ENCODE data around the gene PEDS1. TPM values are rescaled to one million over a fixed set of nuclear protein-coding genes. Genes with fewer than 3 reads are reported as not detected.

Gene PEDS1
- total RNA-seq, 2 experiments from 2014 or later: 16.0 to 17.3 TPM

DNA sequence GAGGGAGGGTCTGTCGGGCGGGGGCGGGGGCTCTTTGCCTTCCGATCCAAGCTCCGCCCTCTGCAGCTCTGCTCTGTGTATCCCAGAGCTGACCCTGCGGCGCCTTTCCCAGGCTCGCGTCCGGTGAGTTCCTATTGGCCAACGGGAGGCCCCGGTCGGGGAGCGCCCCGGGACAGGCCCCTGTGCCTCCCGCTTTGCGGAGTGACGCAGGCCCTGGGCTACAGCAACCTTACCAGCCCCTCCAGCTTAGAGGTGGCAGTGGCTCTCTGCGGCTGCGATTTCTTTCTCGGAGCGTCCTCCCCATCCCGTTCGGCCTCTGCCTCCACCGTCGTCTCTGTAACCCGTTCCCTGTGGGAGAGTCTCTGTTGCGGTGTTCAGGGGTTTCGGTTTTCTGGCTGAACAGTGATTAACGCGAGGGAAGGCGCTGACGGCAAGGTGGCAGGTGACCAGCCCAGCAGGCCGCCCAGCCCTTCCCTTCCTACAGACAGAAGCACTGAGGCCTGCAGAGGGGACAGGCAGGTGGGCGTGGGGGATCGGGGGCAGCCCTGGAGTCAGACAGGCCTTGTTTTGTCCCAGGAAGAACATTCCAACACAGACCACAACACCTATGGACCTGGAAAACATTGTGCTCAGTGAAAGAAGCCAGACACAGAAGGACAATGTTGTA lies 19.0 kb upstream of the PEDS1 start:
- Mint-ChIP-seq H3K4me3 (no peak overlapping the region), H3K9me3 (no peaks in the 10 kb centered on the region), H3K4me1 (ENCODE audit: low read depth) (peaks cover 2% of the 10 kb centered on the region), H3K36me3 (ENCODE audit: low read depth) (no peaks in the 10 kb centered on the region), H3K27me3 (peaks cover 15% of the 10 kb centered on the region), H3K27ac (no peak overlapping the region)
- CTCF ChIA-PET: interaction anchor here (1.4 to 8.1 kb wide), 2 partner anchors 53 to 73 kb away, joined by 3 to 203 read pairs; no protein-coding TSS in a partner anchor
- DNase-seq (peak; percentile 33), ATAC-seq (peak; percentile 57)
- POLR2A ChIA-PET: interaction anchor here (1.1 kb wide), 1 partner anchor 20 kb away, joined by 4 read pairs; no protein-coding TSS in a partner anchor
- TF ChIP-seq, protein P1, sequence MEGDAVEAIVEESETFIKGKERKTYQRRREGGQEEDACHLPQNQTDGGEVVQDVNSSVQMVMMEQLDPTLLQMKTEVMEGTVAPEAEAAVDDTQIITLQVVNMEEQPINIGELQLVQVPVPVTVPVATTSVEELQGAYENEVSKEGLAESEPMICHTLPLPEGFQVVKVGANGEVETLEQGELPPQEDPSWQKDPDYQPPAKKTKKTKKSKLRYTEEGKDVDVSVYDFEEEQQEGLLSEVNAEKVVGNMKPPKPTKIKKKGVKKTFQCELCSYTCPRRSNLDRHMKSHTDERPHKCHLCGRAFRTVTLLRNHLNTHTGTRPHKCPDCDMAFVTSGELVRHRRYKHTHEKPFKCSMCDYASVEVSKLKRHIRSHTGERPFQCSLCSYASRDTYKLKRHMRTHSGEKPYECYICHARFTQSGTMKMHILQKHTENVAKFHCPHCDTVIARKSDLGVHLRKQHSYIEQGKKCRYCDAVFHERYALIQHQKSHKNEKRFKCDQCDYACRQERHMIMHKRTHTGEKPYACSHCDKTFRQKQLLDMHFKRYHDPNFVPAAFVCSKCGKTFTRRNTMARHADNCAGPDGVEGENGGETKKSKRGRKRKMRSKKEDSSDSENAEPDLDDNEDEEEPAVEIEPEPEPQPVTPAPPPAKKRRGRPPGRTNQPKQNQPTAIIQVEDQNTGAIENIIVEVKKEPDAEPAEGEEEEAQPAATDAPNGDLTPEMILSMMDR (IDR thresholded peaks at IDR 0.05): no peak
- intact Hi-C loops (cut with micrococcal nuclease): no loop called here

DNA sequence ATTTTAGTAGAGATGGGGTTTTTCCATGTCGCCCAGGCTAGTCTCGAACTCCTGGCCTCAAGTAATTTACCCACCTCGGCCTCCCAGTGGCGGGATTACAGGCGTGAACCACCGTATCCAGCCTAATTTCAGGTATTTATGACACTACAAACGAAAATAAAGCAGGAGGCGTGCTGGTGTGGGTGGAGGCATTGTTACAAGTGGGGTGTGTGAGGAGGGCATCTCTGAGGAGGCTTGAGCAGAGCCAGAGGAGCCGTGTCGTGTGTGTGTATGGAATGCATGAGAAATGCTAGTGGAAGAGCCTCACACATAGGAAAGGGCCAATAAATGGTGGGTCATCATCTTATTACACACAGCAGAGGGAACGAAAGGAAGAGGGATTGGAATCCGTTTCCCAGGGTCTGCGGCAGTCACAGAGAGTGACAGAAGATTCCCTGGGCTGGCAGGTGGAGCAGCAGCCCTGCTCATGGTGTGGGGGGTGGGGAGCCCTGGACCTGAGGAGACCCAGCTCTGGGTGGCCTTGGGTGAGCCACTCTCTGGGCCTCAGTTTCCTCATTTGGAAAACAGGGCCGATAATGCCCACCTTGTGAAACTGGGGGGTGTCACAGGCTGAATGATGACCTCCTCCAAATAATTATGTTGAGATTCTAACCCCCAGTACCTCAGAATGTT lies 17.2 kb upstream of the PEDS1 start:
- H3K4me1 Mint-ChIP-seq (ENCODE audit: low read depth): peaks cover 10% of the 10 kb centered on the region
- TF ChIP-seq, protein P1 (IDR thresholded peaks at IDR 0.05): no peak
- ChIA-PET CTCF (interaction anchor here (1.0 to 8.1 kb wide), 13 partner anchors 10 to 294 kb away, joined by 3 to 203 read pairs (median 8); no protein-coding TSS in a partner anchor), POLR2A (interaction anchor here (0.7 kb wide), 1 partner anchor 9 kb away, joined by 3 read pairs; no protein-coding TSS in a partner anchor)
- H3K27me3 Mint-ChIP-seq: peaks cover 15% of the 10 kb centered on the region
- intact Hi-C loops (cut with micrococcal nuclease): no loop called here
- no peaks in the 10 kb centered on the region for H3K9me3 Mint-ChIP-seq
- H3K36me3 Mint-ChIP-seq (ENCODE audit: low read depth): no peaks in the 10 kb centered on the region
- H3K27ac Mint-ChIP-seq: no peak overlapping the region
- DNase-seq (no peak), ATAC-seq (no peak)
- no peak overlapping the region for H3K4me3 Mint-ChIP-seq

DNA sequence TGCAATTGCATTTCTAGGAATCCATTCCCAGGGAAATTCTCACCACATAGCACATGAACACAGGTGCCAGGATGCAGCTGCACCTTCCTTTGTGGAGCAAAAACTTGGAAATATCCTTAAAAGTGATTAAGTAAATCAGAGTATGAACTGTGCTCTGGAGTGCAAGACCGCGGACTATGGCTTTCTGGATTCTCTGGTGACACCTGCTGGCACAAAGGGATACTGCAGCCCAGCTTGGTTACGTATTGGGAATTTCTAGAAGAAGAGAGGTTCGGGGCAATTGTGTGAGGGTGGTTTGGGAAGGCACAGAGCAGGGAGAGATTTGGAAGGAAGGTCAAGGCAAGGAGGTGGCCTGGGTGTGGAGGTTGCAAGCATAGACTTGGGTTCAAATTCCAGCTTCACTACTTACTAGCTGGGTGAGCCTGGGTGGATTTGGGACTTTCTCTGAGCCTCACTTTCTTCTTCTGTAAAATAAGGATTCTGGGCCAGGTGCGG lies 15.9 kb upstream of the PEDS1 start:
- Mint-ChIP-seq H3K27me3 (peaks cover 15% of the 10 kb centered on the region), H3K4me1 (ENCODE audit: low read depth) (peaks cover 12% of the 10 kb centered on the region), H3K27ac (no peak overlapping the region), H3K36me3 (ENCODE audit: low read depth) (no peaks in the 10 kb centered on the region), H3K9me3 (no peaks in the 10 kb centered on the region), H3K4me3 (no peak overlapping the region)
- peak; percentile 73 for ATAC-seq
- peak; percentile 92 for DNase-seq
- TF ChIP-seq, protein P1 (IDR thresholded peaks at IDR 0.05): peak; percentile 98
- CTCF ChIA-PET: interaction anchor here (0.7 to 8.1 kb wide), 40 partner anchors 8 to 380 kb away, joined by 3 to 203 read pairs (median 6); partner anchors contain the start of gene PEDS1
- intact Hi-C loops (cut with micrococcal nuclease): loop anchor here (2.0 to 5.0 kb wide), 2 partner anchors 49 to 187 kb away; partner anchors contain the start of gene SNAI1
- POLR2A ChIA-PET: interaction anchor here (1.2 to 1.6 kb wide), 2 partner anchors 54 to 190 kb away, joined by 3 to 4 read pairs; no protein-coding TSS in a partner anchor

DNA sequence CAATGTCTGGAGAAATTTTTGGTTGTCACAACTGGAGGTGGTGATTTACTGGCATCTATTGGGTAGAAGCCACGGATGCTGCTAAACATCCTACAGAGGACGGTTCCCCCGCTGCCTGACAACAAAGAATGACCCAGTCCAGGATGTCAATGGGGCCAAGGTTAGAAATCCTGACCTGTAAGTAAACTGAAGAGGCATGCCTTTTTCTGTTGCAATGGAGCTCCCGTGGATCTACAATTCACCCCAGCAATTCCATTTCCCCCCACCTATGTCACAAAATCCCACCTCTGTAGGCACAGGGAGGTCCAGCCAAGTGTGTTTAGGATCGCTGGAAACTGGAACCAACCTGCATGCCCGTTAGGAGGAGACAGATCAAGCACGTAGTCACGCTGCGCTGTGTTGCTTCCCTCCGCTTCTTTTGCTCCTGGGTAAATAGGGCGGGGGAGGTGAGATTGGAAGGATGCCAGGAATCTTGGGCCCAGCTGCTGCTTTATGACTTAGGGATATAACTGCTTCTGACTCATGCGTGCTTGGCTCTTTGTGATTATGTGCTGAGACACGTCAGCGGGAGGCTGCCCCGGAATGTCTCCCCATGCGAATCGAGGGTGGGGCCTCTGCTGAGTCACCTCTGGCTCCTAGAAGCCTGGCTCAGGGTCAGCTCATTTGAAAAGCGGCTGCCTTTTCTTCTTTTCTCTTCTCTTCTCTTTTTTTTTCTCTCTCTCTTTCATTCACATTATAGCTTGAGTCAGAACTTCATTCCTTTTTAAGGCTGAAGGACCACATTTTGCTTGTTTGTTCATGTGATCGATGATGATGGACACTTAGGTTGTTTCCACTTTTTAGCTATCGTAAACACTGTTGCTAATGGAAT lies 12.4 kb upstream of the PEDS1 start:
- H3K4me1 Mint-ChIP-seq (ENCODE audit: low read depth): peaks cover 12% of the 10 kb centered on the region
- peak; percentile 95 for DNase-seq
- peak overlapping the region; percentile 56 for H3K27ac Mint-ChIP-seq
- ATAC-seq: peak; percentile 98
- no peaks in the 10 kb centered on the region for H3K36me3 Mint-ChIP-seq (ENCODE audit: low read depth)
- no peaks in the 10 kb centered on the region for H3K9me3 Mint-ChIP-seq
- intact Hi-C loops (cut with micrococcal nuclease): loop anchor here (5.0 kb wide), 1 partner anchor 184 kb away; the partner anchor contains the start of gene SNAI1
- POLR2A ChIA-PET: interaction anchor here (1.6 to 1.8 kb wide), 2 partner anchors 10 to 12 kb away, joined by 4 to 9 read pairs; partner anchors contain the start of gene PEDS1
- peak overlapping the region; percentile 55 for H3K4me3 Mint-ChIP-seq
- CTCF ChIA-PET: interaction anchor here (0.7 to 8.1 kb wide), 9 partner anchors 13 to 299 kb away, joined by 3 to 203 read pairs (median 7); partner anchors contain the start of gene PEDS1
- TF ChIP-seq, protein P1 (IDR thresholded peaks at IDR 0.05): no peak
- H3K27me3 Mint-ChIP-seq: peaks cover 4% of the 10 kb centered on the region
